ENCODE data around the gene SLFNL1. TPM values are rescaled to one million over a fixed set of nuclear protein-coding genes. Genes with fewer than 3 reads are reported as not detected.

The SLFNL1 gene
- total RNA-seq, 1 donor from 2014 or later, result 0.18 TPM

- H2AFZ ChIP-seq (ENCODE audit: low read depth, low read length), result no peak overlapping the region
- H3K36me3 ChIP-seq (ENCODE audit: insufficient read depth, low read length), result peaks cover 2% of the 10 kb centered on the region
- H3K27ac ChIP-seq (ENCODE audit: low read depth, low read length), result peak overlapping the region; percentile 66
- TF ChIP-seq EZH2 (IDR thresholded peaks at IDR 0.05; ENCODE audit: insufficient read depth, low read length), result no peak
- no peaks in the 10 kb centered on the region for H3K36me3 Mint-ChIP-seq (ENCODE audit: low read depth, unreplicated experiment)
- peak overlapping the region; percentile 48 for H3K4me3 Mint-ChIP-seq (ENCODE audit: unreplicated experiment)
- H3K4me1 ChIP-seq (ENCODE audit: insufficient read depth, low read length), result peaks cover 21% of the 10 kb centered on the region
- peaks cover 38% of the 10 kb centered on the region for H3K4me1 Mint-ChIP-seq (ENCODE audit: low read depth, unreplicated experiment)
- peak overlapping the region; percentile 19 for H3K9ac ChIP-seq (ENCODE audit: low read length)
- H3K27ac Mint-ChIP-seq (ENCODE audit: unreplicated experiment), result peak overlapping the region; percentile 96
- H3K27me3 ChIP-seq (ENCODE audit: insufficient read depth, low read length), result no peaks in the 10 kb centered on the region
- H3K27me3 Mint-ChIP-seq (ENCODE audit: low read depth, unreplicated experiment), result no peaks in the 10 kb centered on the region
- no peaks in the 10 kb centered on the region for H3K9me3 Mint-ChIP-seq (ENCODE audit: unreplicated experiment)
- peaks cover 22% of the 10 kb centered on the region for H3K79me2 ChIP-seq (ENCODE audit: insufficient read depth, low read length)
- no peak overlapping the region for H3K4me3 ChIP-seq (ENCODE audit: insufficient read depth, low read depth, low read length)
- DNase-seq (ENCODE audit: low read depth) (peak; percentile 94), FAIRE-seq (peak; percentile 69)
- H4K20me1 ChIP-seq (ENCODE audit: insufficient read depth, low read length), result peaks cover 19% of the 10 kb centered on the region
- H3K4me2 ChIP-seq (ENCODE audit: low read length), result peak overlapping the region; percentile 40
- no peaks in the 10 kb centered on the region for H3K9me3 ChIP-seq (ENCODE audit: insufficient read depth, low read depth, low read length)
Observed at GRCh38 chr1:40976952-40977690, 44.4 kb downstream of the SLFNL1 start.

GRCh38 chr1:40974945-40975344 lies 46.6 kb downstream of the SLFNL1 start:
- Histone ChIP-seq H3K27me3 (ENCODE audit: insufficient read depth, low read length) (no peaks in the 10 kb centered on the region), H3K36me3 (ENCODE audit: insufficient read depth, low read length) (no peaks in the 10 kb centered on the region), H3K9ac (ENCODE audit: low read length) (no peak overlapping the region), H3K79me2 (ENCODE audit: insufficient read depth, low read length) (peaks cover under 1% of the 10 kb centered on the region), H3K9me3 (ENCODE audit: insufficient read depth, low read depth, low read length) (no peaks in the 10 kb centered on the region), H3K27ac (ENCODE audit: low read depth, low read length) (no peak overlapping the region), H2AFZ (ENCODE audit: low read depth, low read length) (no peak overlapping the region), H3K4me1 (ENCODE audit: insufficient read depth, low read length) (peaks cover 4% of the 10 kb centered on the region), H3K4me3 (ENCODE audit: insufficient read depth, low read depth, low read length) (no peak overlapping the region), H4K20me1 (ENCODE audit: insufficient read depth, low read length) (no peaks in the 10 kb centered on the region), H3K4me2 (ENCODE audit: low read length) (no peak overlapping the region)
- DNase-seq (ENCODE audit: low read depth) (no peak), FAIRE-seq (no peak)
- peak overlapping the region; percentile 70 for H3K27ac Mint-ChIP-seq (ENCODE audit: unreplicated experiment)
- no peak overlapping the region for H3K4me3 Mint-ChIP-seq (ENCODE audit: unreplicated experiment)
- no peaks in the 10 kb centered on the region for H3K27me3 Mint-ChIP-seq (ENCODE audit: low read depth, unreplicated experiment)
- TF ChIP-seq CTCF (IDR thresholded peaks at IDR 0.05; ENCODE audit: insufficient read depth, low read depth, low read length) (no peak), EZH2 (IDR thresholded peaks at IDR 0.05; ENCODE audit: insufficient read depth, low read length) (no peak)
- no peaks in the 10 kb centered on the region for H3K9me3 Mint-ChIP-seq (ENCODE audit: unreplicated experiment)
- H3K4me1 Mint-ChIP-seq (ENCODE audit: low read depth, unreplicated experiment), result peaks cover 29% of the 10 kb centered on the region
- no peaks in the 10 kb centered on the region for H3K36me3 Mint-ChIP-seq (ENCODE audit: low read depth, unreplicated experiment)

GRCh38 chr1:40973912-40974311 lies 47.6 kb downstream of the SLFNL1 start:
- Histone ChIP-seq H4K20me1 (ENCODE audit: insufficient read depth, low read length) (no peaks in the 10 kb centered on the region), H3K79me2 (ENCODE audit: insufficient read depth, low read length) (no peaks in the 10 kb centered on the region), H3K36me3 (ENCODE audit: insufficient read depth, low read length) (no peaks in the 10 kb centered on the region), H3K9me3 (ENCODE audit: insufficient read depth, low read depth, low read length) (no peaks in the 10 kb centered on the region), H3K9ac (ENCODE audit: low read length) (no peak overlapping the region), H3K27me3 (ENCODE audit: insufficient read depth, low read length) (no peaks in the 10 kb centered on the region), H3K4me1 (ENCODE audit: insufficient read depth, low read length) (no peaks in the 10 kb centered on the region), H2AFZ (ENCODE audit: low read depth, low read length) (no peak overlapping the region), H3K4me3 (ENCODE audit: insufficient read depth, low read depth, low read length) (no peak overlapping the region), H3K4me2 (ENCODE audit: low read length) (no peak overlapping the region), H3K27ac (ENCODE audit: low read depth, low read length) (no peak overlapping the region)
- Mint-ChIP-seq H3K9me3 (ENCODE audit: unreplicated experiment) (no peaks in the 10 kb centered on the region), H3K27ac (ENCODE audit: unreplicated experiment) (no peak overlapping the region), H3K36me3 (ENCODE audit: low read depth, unreplicated experiment) (no peaks in the 10 kb centered on the region), H3K4me1 (ENCODE audit: low read depth, unreplicated experiment) (peaks cover 29% of the 10 kb centered on the region), H3K4me3 (ENCODE audit: unreplicated experiment) (no peak overlapping the region), H3K27me3 (ENCODE audit: low read depth, unreplicated experiment) (no peaks in the 10 kb centered on the region)
- TF ChIP-seq CTCF (IDR thresholded peaks at IDR 0.05; ENCODE audit: insufficient read depth, low read depth, low read length) (no peak), EZH2 (IDR thresholded peaks at IDR 0.05; ENCODE audit: insufficient read depth, low read length) (no peak)
- no peak for FAIRE-seq
- no peak for DNase-seq (ENCODE audit: low read depth)

Measured in astrocyte (in vitro differentiated cells and primary cell).